Activated effector memory CD4-positive, alpha-beta T cell treated with Interleukin-2 at 50 U/mL for 16 hours (primary cell): ENCODE measurements around the gene LRRC1.
A peak's percentile ranks its signal among the peaks of the same experiment; 100 is the strongest.

Source experiments
- DNase-seq: peaks from one replicate; pipeline ENCODE4 v3.0.0-alpha.2; 2020

LRRC1 gene

GRCh38 chr6:53851561-53851960, 56.8 kb downstream of the LRRC1 start:
- DNase-seq = no peak

- DNase-seq = no peak
Observed at GRCh38 chr6:53852805-53853204, 58.0 kb downstream of the LRRC1 start.

- no peak for DNase-seq
Observed at GRCh38 chr6:53854843-53855567, 60.2 kb downstream of the LRRC1 start.

- no peak for DNase-seq
Observed at GRCh38 chr6:53855940-53856339, 61.1 kb downstream of the LRRC1 start.

- no peak for DNase-seq
Observed at GRCh38 chr6:53857318-53858094, 62.7 kb downstream of the LRRC1 start.

- DNase-seq = no peak
Observed at GRCh38 chr6:53858196-53858595, 63.4 kb downstream of the LRRC1 start.

- DNase-seq = no peak
Observed at GRCh38 chr6:53858913-53859312, 64.1 kb downstream of the LRRC1 start.

- no peak for DNase-seq
Observed at GRCh38 chr6:53860511-53860910, 65.7 kb downstream of the LRRC1 start.

- DNase-seq = no peak
Observed at GRCh38 chr6:53861518-53861917, 66.7 kb downstream of the LRRC1 start.

GRCh38 chr6:53862662-53863462, 68.1 kb downstream of the LRRC1 start:
- no peak for DNase-seq

GRCh38 chr6:53864781-53865180, 70.0 kb downstream of the LRRC1 start:
- no peak for DNase-seq

- DNase-seq = no peak
Observed at GRCh38 chr6:53866226-53866625, 71.4 kb downstream of the LRRC1 start.

GRCh38 chr6:53868626-53869025, 73.8 kb downstream of the LRRC1 start:
- DNase-seq = no peak

GRCh38 chr6:53869964-53870363, 75.2 kb downstream of the LRRC1 start:
- no peak for DNase-seq

GRCh38 chr6:53873922-53874321, 79.1 kb downstream of the LRRC1 start:
- DNase-seq = no peak

GRCh38 chr6:53874964-53875363, 80.2 kb downstream of the LRRC1 start:
- DNase-seq = no peak

GRCh38 chr6:53877151-53877550, 82.3 kb downstream of the LRRC1 start:
- DNase-seq = no peak

- no peak for DNase-seq
Observed at GRCh38 chr6:53878808-53879207, 84.0 kb downstream of the LRRC1 start.

GRCh38 chr6:53879608-53880007, 84.8 kb downstream of the LRRC1 start:
- no peak for DNase-seq

GRCh38 chr6:53887316-53887715, 92.5 kb downstream of the LRRC1 start:
- DNase-seq = no peak

- no peak for DNase-seq
Observed at GRCh38 chr6:53888931-53889330, 94.1 kb downstream of the LRRC1 start.

- no peak for DNase-seq
Observed at GRCh38 chr6:53889365-53889764, 94.6 kb downstream of the LRRC1 start.

GRCh38 chr6:53892707-53893106, 97.9 kb downstream of the LRRC1 start:
- no peak for DNase-seq

GRCh38 chr6:53894091-53894490, 99.3 kb downstream of the LRRC1 start:
- peak; percentile 0 for DNase-seq
